Neutrophil (primary cell): ENCODE results near the gene NFKB1.

Experiments used
- H3K27ac ChIP-seq: fragments of 200-600 bp; sonication (generic); 2 replicates; pipeline ENCODE4 v1.5.1; 2016; ENCODE audit warnings: mild to moderate bottlenecking, moderate library complexity
- H3K27me3 ChIP-seq: fragments of 200-600 bp; sonication (generic); 2 replicates; pipeline ENCODE4 v1.6.0; 2016; ENCODE audit warnings: mild to moderate bottlenecking
- H3K36me3 ChIP-seq: fragments of 200-600 bp; sonication (generic); 2 replicates; pipeline ENCODE4 v1.5.1; 2017
- H3K4me1 ChIP-seq, 2 experiments: fragments of 200-600 bp in 1 of 2; sonication (generic) in 1 of 2; 1 replicate in 1 of 2; 2 replicates in 1 of 2; pipeline versions ENCODE4 v1.5.1 to v1.6.1; 2013 to 2016; ENCODE audit warnings: low read depth in 1 of 2, low read length in 1 of 2, mild to moderate bottlenecking in 1 of 2, moderate library complexity in 1 of 2; ENCODE audit not compliant: control insufficient read depth in 1 of 2, insufficient read depth in 1 of 2
- H3K4me3 ChIP-seq, 2 experiments: fragments of 200-600 bp in 1 of 2; sonication (generic) in 1 of 2; 1 replicate in 1 of 2; 2 replicates in 1 of 2; pipeline ENCODE4 v1.5.1; 2013 to 2016; ENCODE audit warnings: low read depth in 1 of 2, low read length in 1 of 2, mild to moderate bottlenecking in 1 of 2, moderate library complexity in 1 of 2
- H3K9me3 ChIP-seq: fragments of 200-600 bp; sonication (generic); 2 replicates; pipeline ENCODE4 v1.5.1; 2016
- TF ChIP-seq, protein P1 (sequence below): fragments of 200-600 bp; sonication (generic); IDR thresholded peaks from 2 replicates; pipeline ENCODE4 v1.5.1; 2016; ENCODE audit warnings: antibody characterized with exemption

The NFKB1 gene

DNA sequence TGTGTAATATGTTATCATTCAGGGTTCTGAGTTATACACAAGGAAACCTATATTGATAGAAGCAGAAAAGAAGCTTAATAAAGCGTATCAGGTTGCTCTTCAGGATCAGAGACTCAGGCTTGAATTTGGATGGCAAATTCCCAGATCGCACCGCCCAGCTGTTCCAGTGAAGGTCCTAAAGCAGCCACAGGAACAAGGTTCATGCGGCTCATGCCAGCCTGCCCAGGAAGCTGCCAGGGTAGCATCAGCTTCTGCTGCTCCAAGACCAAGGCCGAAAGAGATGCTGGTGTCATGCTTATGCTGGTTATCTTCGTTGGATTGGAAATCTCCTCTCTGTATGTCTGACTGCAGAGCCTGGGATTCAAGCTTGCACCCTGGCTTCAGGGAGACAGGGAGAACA is 131.9 kb downstream of the NFKB1 start:
- TF ChIP-seq, protein P1, sequence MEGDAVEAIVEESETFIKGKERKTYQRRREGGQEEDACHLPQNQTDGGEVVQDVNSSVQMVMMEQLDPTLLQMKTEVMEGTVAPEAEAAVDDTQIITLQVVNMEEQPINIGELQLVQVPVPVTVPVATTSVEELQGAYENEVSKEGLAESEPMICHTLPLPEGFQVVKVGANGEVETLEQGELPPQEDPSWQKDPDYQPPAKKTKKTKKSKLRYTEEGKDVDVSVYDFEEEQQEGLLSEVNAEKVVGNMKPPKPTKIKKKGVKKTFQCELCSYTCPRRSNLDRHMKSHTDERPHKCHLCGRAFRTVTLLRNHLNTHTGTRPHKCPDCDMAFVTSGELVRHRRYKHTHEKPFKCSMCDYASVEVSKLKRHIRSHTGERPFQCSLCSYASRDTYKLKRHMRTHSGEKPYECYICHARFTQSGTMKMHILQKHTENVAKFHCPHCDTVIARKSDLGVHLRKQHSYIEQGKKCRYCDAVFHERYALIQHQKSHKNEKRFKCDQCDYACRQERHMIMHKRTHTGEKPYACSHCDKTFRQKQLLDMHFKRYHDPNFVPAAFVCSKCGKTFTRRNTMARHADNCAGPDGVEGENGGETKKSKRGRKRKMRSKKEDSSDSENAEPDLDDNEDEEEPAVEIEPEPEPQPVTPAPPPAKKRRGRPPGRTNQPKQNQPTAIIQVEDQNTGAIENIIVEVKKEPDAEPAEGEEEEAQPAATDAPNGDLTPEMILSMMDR, result no peak
- Histone ChIP-seq H3K36me3 (peaks cover 87% of the 10 kb centered on the region), H3K27ac (no peak overlapping the region), H3K9me3 (no peaks in the 10 kb centered on the region), H3K4me3 (no peak overlapping the region), H3K27me3 (no peaks in the 10 kb centered on the region), H3K4me1 (peaks cover 0 to 3% of the 10 kb centered on the region in 2 experiments)

DNA sequence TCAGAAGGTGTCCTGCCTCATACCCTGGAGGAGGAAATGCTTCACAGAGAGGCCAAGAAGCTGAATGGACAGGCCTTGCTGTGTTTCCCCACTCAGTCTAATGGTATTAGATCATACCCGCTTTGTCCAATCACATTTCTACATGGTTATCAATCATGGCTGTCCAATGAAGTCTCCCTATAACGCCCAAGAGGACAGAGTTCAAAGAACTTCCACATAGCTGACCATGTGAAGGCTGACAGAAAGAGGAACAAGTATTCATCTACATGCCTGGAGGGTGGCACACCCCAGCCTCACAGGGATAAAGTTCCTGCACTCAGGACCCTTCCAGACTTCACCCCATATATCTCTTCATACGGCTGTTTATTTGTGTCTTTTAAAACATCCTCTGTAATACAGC is 136.2 kb downstream of the NFKB1 start:
- Histone ChIP-seq H3K4me1 (no peaks in the 10 kb centered on the region), H3K27ac (no peak overlapping the region), H3K27me3 (no peaks in the 10 kb centered on the region), H3K36me3 (peaks cover 95% of the 10 kb centered on the region), H3K4me3 (no peak overlapping the region), H3K9me3 (no peaks in the 10 kb centered on the region)
- TF ChIP-seq, protein P1, result no peak

DNA sequence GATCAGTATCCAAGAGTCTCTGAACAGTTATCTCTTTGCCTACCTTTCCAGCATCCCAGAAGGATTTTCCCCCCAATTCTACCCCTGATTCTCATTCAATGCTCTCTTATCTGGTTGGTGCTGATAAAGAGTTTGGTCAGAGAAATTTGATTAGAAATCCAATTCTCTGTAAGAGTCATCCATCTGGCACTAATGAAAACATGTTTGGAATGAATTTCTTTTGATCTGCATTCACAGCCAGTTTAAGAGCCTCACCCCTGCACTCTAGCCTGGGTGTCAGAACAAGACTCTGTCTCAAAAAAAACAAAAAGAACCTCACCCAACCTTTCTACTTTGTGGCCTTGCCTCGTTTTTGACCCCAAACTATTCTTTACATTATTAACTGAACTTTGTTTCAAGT is 137.5 kb downstream of the NFKB1 start:
- Histone ChIP-seq H3K4me1 (no peaks in the 10 kb centered on the region), H3K36me3 (peaks cover 84% of the 10 kb centered on the region), H3K27ac (no peak overlapping the region), H3K4me3 (no peak overlapping the region), H3K27me3 (no peaks in the 10 kb centered on the region), H3K9me3 (no peaks in the 10 kb centered on the region)
- TF ChIP-seq, protein P1, result no peak

DNA sequence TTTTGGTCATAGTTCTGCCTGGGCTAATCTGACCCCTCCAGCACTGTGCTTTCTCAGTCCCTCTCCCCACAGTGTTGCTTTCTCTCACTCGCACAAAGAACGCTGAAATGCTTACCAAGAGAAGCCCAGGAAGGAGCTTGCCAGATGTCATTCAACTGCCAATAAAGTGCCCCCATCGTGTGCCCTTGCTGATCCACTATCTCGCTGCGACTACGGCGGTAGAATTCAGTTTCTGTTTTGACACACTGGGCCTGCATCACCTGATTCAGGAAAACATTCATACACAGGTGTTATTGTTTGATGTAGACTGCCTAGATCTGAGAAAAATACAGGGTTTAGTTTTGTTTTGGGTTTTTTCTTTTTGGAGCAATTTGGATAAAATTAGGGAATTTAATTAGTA is 138.4 kb downstream of the NFKB1 start:
- Histone ChIP-seq H3K36me3 (peaks cover 80% of the 10 kb centered on the region), H3K27me3 (no peaks in the 10 kb centered on the region), H3K27ac (no peak overlapping the region), H3K4me3 (no peak overlapping the region), H3K9me3 (no peaks in the 10 kb centered on the region), H3K4me1 (no peaks in the 10 kb centered on the region)
- TF ChIP-seq, protein P1, result no peak

DNA sequence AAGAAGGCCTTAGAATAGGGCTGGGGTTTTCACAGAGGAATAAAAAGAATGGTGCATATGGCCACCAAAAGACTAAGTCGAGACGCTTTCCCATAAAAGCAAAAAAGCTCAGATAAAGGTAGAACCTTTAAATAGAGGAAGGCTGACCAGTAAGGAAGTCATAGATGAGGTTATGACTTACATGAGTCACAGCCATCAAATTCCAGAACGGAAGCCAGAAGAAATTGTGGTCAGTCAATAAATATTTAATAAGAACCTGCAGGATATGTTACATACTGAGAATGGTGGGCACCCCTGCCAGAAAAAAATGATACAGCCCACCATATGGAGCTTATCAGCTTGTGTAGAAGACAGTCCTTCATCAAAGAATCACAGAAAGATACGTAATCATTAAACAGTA is 139.5 kb downstream of the NFKB1 start:
- Histone ChIP-seq H3K36me3 (peaks cover 76% of the 10 kb centered on the region), H3K9me3 (no peaks in the 10 kb centered on the region), H3K27me3 (no peaks in the 10 kb centered on the region), H3K4me3 (no peak overlapping the region), H3K27ac (no peak overlapping the region), H3K4me1 (no peaks in the 10 kb centered on the region)
- TF ChIP-seq, protein P1, result no peak

DNA sequence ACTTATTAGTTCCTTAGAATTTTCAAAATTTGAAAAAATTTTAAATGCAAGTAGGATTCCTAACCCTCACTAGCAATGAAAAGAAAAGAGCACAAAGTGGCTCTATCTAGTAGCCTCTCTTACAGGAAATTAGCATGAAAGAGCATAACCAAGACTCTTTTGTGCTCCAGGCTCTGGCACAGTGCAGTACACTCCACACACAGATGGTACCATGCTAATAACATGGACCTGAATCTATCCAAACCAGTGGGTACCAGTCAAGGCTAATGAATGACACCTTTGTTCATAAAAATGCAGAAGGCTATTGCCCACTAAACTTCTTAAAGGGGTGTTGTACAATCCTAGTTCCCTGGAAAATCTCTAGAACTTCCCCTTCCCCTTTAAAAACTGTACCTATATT is 140.6 kb downstream of the NFKB1 start:
- H3K27me3 ChIP-seq, result no peaks in the 10 kb centered on the region
- TF ChIP-seq, protein P1, result no peak
- no peaks in the 10 kb centered on the region for H3K9me3 ChIP-seq
- no peak overlapping the region for H3K27ac ChIP-seq
- no peak overlapping the region for H3K4me3 ChIP-seq
- peaks cover 76% of the 10 kb centered on the region for H3K36me3 ChIP-seq
- no peaks in the 10 kb centered on the region for H3K4me1 ChIP-seq
